Peyer's patch (tissue), 4 donors: ENCODE data around the gene GPR132. TPM values are rescaled to one million over a fixed set of nuclear protein-coding genes. Genes with fewer than 3 reads are reported as not detected.
"Not testable (repeated sequence)": the region's sequence is repeated elsewhere in the genome, so short reads cannot be mapped to it uniquely, and the experiment has no call there.

Experiments
- DNase-seq, 3 donors: peaks; one replicate each; pipeline ENCODE4 v3.0.0-alpha.2; 2017 to 2019
- H3K27ac ChIP-seq, 4 donors: fragments of 200-600 bp; sonication (generic); one replicate each; pipeline ENCODE4 v1.5.1; 2016 to 2019
- H3K27me3 ChIP-seq, 2 donors: fragments of 200-600 bp; sonication (generic); one replicate each; pipeline ENCODE4 v1.5.1; 2019
- H3K36me3 ChIP-seq, 3 donors: fragments of 200-600 bp; sonication (generic); one replicate each; pipeline ENCODE4 v1.5.1; 2016 to 2019
- H3K4me1 ChIP-seq, 4 donors: fragments of 200-600 bp; sonication (generic); one replicate each; pipeline ENCODE4 v1.5.1; 2016 to 2019
- H3K4me3 ChIP-seq, 4 donors: fragments of 200-600 bp; sonication (generic); 1 replicate in 3 of 4; 2 replicates in 1 of 4; pipeline ENCODE4 v1.5.1; 2016 to 2019; ENCODE audit warnings: mild to moderate bottlenecking in 1 of 4
- H3K9me3 ChIP-seq, 4 donors: fragments of 200-600 bp; sonication (generic); one replicate each; pipeline ENCODE4 v1.5.1; 2016 to 2019; ENCODE audit warnings: mild to moderate bottlenecking in 1 of 4
- POLR2A ChIP-seq, 2 donors: fragments of 450-650 bp; IDR thresholded peaks; one replicate each; pipeline ENCODE4 v1.5.1; 2017; ENCODE audit warnings: antibody characterized with exemption in 2 of 2, mild to moderate bottlenecking in 2 of 2, moderate library complexity in 2 of 2
- total RNA-seq, 4 donors: library from RNA; depleted of rRNA; stranded (reverse); fragments of >200 nt; gene quantifications; one replicate each; pipeline ENCODE4 v1.1.0, GENCODE V29; 2016
- TF ChIP-seq, protein P1 (sequence below), 6 experiments: fragments of 450-650 bp in 4 of 6; fragments of 200-600 bp in 2 of 6; sonication (generic) in 1 of 6; IDR thresholded peaks; one replicate each; pipeline ENCODE4 v1.5.1; 2017 to 2019; ENCODE audit warnings: antibody characterized with exemption in 6 of 6, mild to moderate bottlenecking in 3 of 6, moderate library complexity in 1 of 6

Gene GPR132, protein sequence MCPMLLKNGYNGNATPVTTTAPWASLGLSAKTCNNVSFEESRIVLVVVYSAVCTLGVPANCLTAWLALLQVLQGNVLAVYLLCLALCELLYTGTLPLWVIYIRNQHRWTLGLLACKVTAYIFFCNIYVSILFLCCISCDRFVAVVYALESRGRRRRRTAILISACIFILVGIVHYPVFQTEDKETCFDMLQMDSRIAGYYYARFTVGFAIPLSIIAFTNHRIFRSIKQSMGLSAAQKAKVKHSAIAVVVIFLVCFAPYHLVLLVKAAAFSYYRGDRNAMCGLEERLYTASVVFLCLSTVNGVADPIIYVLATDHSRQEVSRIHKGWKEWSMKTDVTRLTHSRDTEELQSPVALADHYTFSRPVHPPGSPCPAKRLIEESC
- 10 to 100 TPM in 1 of 4 donors, 1 to 10 TPM in 3; 1.5 to 29.7 (median 4.2) TPM for total RNA-seq

DNA sequence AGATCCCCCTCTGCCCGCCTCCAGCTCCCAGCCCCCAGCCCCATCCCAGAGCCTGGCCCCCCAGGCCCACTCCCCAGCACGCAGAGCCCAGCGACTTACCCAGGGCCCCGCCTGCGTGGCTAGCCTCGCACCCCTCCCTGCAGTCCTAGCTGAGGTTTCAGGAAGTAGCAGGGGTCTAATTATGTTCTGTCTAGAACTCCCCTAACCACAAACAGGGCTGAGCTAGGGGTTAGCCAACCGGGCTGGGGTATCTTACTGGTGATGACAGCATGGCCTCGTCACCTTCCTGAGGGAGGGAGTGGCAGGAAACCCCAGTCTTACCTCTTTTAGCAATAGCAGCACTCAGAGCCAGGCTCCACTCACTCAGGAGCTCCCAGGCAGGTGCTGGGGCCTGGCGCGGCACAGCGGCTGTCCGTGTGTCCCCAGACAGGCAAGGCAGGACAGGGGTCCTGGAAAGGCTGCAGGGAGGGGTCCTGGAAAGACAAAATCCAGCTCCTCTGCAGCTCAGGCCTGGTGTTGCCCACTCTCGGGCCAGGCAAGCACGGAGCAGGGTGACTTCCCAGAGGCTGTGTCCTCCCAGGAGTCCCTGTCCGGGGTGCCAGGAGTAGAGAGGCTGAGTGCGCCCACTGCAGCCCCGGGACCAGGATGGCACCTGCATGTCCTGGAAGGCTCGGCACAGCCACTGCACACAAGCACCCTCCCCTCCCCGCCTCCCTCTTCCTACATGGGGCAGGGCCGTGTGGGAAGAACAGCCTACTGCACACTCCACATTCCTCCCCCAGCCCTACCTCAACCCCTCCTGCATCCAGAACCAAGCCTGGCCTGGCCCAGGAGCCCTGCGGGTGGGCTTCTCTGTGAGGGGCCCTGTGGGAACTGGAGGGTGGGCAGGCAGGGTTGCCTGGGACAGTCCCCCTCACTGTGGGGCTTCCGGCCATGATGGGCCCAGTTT, at the start of gene GPR132:
TSS of gene GPR132 (minus strand) at position 151 of the 949 bp plus-strand sequence. CDS start 10,010 bp downstream, outside the sequence.
- Histone ChIP-seq H3K36me3 (no peaks in the 10 kb centered on the region), H3K27ac (peak within 1 kb of the TSS; percentile 70 to 95 (median 84)), H3K4me3 (peak within 1 kb of the TSS; percentile 38 to 60 (median 42)), H3K27me3 (no peaks in the 10 kb centered on the region), H3K9me3 (no peaks in the 10 kb centered on the region), H3K4me1 (peaks cover 0 to 32% (median 30%) of the 10 kb centered on the region in 4 donors)
- TF ChIP-seq, protein P1, sequence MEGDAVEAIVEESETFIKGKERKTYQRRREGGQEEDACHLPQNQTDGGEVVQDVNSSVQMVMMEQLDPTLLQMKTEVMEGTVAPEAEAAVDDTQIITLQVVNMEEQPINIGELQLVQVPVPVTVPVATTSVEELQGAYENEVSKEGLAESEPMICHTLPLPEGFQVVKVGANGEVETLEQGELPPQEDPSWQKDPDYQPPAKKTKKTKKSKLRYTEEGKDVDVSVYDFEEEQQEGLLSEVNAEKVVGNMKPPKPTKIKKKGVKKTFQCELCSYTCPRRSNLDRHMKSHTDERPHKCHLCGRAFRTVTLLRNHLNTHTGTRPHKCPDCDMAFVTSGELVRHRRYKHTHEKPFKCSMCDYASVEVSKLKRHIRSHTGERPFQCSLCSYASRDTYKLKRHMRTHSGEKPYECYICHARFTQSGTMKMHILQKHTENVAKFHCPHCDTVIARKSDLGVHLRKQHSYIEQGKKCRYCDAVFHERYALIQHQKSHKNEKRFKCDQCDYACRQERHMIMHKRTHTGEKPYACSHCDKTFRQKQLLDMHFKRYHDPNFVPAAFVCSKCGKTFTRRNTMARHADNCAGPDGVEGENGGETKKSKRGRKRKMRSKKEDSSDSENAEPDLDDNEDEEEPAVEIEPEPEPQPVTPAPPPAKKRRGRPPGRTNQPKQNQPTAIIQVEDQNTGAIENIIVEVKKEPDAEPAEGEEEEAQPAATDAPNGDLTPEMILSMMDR (IDR thresholded peaks at IDR 0.05): no peak
- TF ChIP-seq POLR2A (IDR thresholded peaks at IDR 0.05): peak; percentile 58 to 67
- peak in 2 of 3 donors; percentile 94 to 96 for DNase-seq

DNA sequence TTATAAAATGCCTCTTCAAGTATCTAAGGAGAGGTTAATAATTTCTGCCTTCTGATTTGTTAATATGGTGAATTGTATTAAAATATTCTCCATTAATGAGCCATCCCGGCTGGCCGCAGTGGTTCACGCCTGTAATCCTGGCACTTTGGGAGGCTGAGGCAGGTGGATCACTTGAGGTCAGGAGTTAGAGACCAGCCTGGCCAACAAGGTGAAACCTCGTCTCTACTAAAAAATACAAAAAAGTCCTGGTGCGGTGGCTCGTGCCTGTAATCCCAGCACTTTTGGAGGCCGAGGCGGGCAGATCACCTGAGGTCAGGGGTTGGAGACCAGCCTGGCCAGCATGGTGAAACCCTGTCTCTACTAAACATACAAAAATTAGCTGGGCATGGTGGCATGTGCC, 44.0 kb upstream of the GPR132 start:
- not testable (repeated sequence) for DNase-seq, H3K27ac ChIP-seq, H3K27me3 ChIP-seq, H3K4me3 ChIP-seq, H3K4me1 ChIP-seq, H3K36me3 ChIP-seq, H3K9me3 ChIP-seq

DNA sequence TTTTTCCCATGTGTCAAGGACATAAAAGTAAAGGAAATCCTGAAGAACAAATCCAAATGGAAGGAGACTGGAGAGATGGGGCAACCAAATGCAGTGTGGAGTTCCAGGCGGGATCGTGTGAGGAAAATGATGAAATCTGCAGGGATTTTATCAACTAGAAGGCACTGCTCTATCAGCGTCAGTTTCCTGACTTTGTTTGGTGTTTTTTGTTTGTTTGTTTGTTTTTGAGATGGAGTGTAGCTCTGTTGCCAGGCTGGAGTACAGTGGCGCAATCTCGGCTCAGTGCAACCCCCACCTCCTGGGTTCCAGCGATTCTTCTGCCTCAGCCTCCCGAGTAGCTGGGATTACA, 43.3 kb upstream of the GPR132 start:
- no peak for TF ChIP-seq POLR2A (IDR thresholded peaks at IDR 0.05)
- TF ChIP-seq, protein P1 (IDR thresholded peaks at IDR 0.05): no peak
- Histone ChIP-seq H3K36me3 (no peaks in the 10 kb centered on the region), H3K9me3 (no peaks in the 10 kb centered on the region), H3K27me3 (no peaks in the 10 kb centered on the region), H3K27ac (no peak overlapping the region), H3K4me1 (no peaks in the 10 kb centered on the region), H3K4me3 (no peak overlapping the region)
- no peak for DNase-seq

DNA sequence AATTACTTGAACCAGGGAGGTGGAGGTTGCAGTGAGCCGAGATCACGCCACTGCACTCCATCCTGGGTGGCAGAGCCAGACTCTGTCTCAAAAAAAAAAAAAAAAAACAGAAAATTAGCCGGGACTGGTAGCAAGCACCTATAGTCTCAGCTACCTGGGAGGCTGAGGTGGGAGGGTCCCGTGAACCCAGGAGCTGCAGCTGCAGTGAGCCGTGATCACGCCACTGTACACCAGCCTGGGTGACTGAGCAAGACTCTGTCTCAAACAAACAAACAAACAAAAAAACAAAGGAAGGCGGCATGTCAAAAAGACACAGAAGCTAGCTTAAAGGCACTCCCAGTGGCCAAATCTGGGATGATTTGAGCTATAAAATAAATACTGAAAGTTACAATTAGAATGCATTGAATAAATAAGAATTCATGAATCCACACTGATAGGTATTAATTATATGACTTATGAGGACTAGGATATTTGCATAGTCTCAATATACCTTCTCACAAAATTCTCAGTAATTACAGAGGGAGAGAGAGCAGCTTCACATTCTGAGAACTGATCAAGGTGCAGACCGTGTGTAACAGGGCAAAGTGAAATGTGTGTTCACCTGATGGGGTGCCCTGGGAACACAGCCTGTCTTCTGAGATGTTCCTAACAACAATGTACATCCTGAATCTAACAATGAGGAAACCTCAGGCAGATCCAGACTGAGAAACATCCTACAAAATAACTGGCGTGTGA, 42.7 kb upstream of the GPR132 start:
- Histone ChIP-seq H3K9me3 (no peaks in the 10 kb centered on the region), H3K4me1 (no peaks in the 10 kb centered on the region), H3K27me3 (no peaks in the 10 kb centered on the region), H3K27ac (no peak overlapping the region), H3K4me3 (no peak overlapping the region), H3K36me3 (no peaks in the 10 kb centered on the region)
- peak in 1 of 3 donors; percentile 21 for DNase-seq
- TF ChIP-seq POLR2A (IDR thresholded peaks at IDR 0.05): no peak
- TF ChIP-seq, protein P1 (IDR thresholded peaks at IDR 0.05): no peak

DNA sequence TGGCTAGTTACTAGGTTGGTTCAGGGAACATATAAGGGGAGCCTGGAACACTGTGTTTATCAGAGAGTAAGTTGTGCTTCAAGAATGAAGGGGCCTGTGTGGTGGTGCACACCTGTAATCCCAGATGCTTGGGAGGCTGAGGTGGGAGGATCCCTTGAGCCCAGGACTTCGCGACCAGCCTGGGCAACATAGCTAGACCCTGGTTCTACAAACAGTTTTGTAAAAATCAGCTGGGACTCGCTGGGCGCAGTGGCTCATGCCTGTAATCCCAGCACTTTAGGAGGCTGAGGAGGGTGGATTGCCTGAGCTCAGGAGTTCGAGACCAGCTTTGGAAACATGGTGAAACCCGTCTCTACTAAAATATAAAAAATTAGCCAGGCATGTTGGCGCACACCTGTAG, 42.1 kb upstream of the GPR132 start:
- H3K9me3 ChIP-seq: no peaks in the 10 kb centered on the region
- DNase-seq: peak in 1 of 3 donors; percentile 10
- H3K4me3 ChIP-seq: no peak overlapping the region
- no peaks in the 10 kb centered on the region for H3K4me1 ChIP-seq
- TF ChIP-seq, protein P1 (IDR thresholded peaks at IDR 0.05): no peak
- no peak for TF ChIP-seq POLR2A (IDR thresholded peaks at IDR 0.05)
- H3K27ac ChIP-seq: no peak overlapping the region
- H3K36me3 ChIP-seq: no peaks in the 10 kb centered on the region
- H3K27me3 ChIP-seq: no peaks in the 10 kb centered on the region
